Central memory CD8-positive, alpha-beta T cell (primary cell): ENCODE results near the gene CDKN3.
"Not testable (repeated sequence)": the region's sequence is repeated elsewhere in the genome, so short reads cannot be mapped to it uniquely, and the experiment has no call there.

Source experiments
- ATAC-seq: fragments of 150-1000 bp; cut with Tn5 transposase; replicated peaks from 2 replicates; pipeline ENCODE4 v1.10.0; 2022; ENCODE audit warnings: mild to moderate bottlenecking, moderate FRiP score, moderate number of reproducible peaks; ENCODE audit not compliant: poor library complexity, severe bottlenecking; ENCODE audit errors: extremely low read depth
- DNase-seq, 2 donors: peaks; one replicate each; pipeline ENCODE4 v3.0.0; 2021; ENCODE audit warnings: low spot score in 2 of 2
- H3K27ac Mint-ChIP-seq: one replicate; pipeline ENCODE4 v1.8.0; 2022; ENCODE audit warnings: low read depth, mild to moderate bottlenecking, moderate library complexity, mixed read lengths
- H3K27me3 Mint-ChIP-seq: one replicate; pipeline ENCODE4 v1.8.0; 2022; ENCODE audit warnings: mixed read lengths
- H3K36me3 Mint-ChIP-seq: one replicate; pipeline ENCODE4 v1.8.0; 2022; ENCODE audit warnings: mild to moderate bottlenecking, moderate library complexity, mixed read lengths; ENCODE audit not compliant: insufficient read depth
- H3K4me1 Mint-ChIP-seq: one replicate; pipeline ENCODE4 v1.8.0; 2022; ENCODE audit warnings: mixed read lengths
- H3K4me3 Mint-ChIP-seq: one replicate; pipeline ENCODE4 v1.8.0; 2022; ENCODE audit warnings: mild to moderate bottlenecking, moderate library complexity, mixed read lengths
- H3K9me3 Mint-ChIP-seq: one replicate; pipeline ENCODE4 v1.8.0; 2022; ENCODE audit warnings: mixed read lengths

The CDKN3 gene

DNA sequence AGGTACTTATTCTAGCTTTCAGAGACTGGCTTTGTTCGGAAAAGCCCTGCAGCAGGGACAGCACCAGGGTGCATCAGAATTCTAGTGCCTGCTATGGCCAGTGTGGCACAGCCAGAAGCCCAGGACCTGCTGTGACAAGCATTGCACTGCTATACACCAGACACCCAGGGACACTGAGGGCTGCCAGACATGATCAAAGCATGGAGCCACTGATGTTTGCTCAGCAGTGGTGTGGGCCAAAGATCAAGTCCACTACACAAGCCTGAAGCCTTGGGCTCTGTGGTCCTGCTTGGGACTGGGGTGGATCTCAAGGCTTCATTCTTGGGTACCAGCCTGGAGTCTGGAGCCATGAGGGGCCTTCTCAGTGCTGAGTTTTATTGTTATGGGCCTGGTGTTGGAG, 36.1 kb upstream of the CDKN3 start:
- Mint-ChIP-seq H3K27ac (no peak overlapping the region), H3K36me3 (no peaks in the 10 kb centered on the region), H3K4me1 (no peaks in the 10 kb centered on the region), H3K4me3 (no peak overlapping the region), H3K27me3 (peaks cover 65% of the 10 kb centered on the region), H3K9me3 (no peaks in the 10 kb centered on the region)
- ATAC-seq (no peak), DNase-seq (no peak)

DNA sequence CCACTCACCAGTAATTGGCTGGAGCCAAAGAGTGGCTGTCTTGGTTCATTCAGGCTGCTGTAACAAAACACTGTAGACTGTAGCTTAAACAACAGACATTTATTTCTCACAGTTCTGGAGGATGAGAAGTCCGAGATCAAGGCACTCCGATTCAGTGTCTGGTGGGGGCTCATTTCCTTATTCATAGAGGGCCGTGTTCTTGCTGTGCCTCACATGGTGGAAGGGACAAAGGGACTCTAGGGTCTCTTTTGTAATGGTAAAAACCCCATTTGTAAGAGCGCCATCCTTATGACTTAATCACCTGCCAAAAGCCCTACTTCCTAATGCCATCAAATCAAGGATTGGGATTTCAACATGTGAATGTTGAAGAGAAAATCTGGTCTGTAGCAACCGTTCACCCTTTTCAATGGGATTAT, 34.7 kb upstream of the CDKN3 start:
- Mint-ChIP-seq H3K27me3 (peaks cover 71% of the 10 kb centered on the region), H3K36me3 (no peaks in the 10 kb centered on the region), H3K4me3 (no peak overlapping the region), H3K27ac (no peak overlapping the region), H3K9me3 (no peaks in the 10 kb centered on the region), H3K4me1 (no peaks in the 10 kb centered on the region)
- no peak for ATAC-seq
- DNase-seq = no peak

DNA sequence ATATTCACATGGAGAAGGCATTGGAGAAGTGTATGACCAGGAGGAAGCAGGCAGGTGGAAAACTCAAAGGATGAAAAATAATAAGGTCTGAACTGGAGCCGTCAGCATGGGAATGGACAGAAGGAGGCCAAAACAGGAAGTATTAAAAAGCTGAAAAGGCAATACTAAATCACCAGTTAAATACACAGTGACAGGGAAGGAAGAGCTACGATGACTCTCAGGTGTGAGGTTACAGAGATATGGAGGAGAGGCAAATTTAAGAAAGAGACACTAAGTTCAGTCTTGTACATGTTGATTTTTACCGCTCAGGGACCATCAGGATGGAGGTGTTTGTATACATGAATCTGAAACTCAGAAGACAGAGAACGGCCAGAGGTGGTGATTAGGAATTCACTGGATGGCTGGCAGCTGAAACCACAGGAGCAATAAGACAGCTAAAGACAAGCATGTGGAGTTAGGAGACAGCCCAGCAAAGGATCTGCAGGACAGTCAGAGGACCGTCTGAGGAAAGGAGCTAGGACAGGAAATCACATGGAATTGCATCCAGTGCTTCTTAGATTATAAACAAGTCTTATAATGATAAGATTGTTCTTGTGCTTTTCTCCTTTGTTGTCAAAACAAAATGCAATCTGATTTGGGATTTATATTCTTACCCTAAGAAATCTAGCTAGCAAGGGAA, 33.9 kb upstream of the CDKN3 start:
- Mint-ChIP-seq H3K4me1 (no peaks in the 10 kb centered on the region), H3K4me3 (no peak overlapping the region), H3K27me3 (peaks cover 67% of the 10 kb centered on the region), H3K36me3 (no peaks in the 10 kb centered on the region), H3K27ac (no peak overlapping the region), H3K9me3 (no peaks in the 10 kb centered on the region)
- ATAC-seq (no peak), DNase-seq (no peak)

DNA sequence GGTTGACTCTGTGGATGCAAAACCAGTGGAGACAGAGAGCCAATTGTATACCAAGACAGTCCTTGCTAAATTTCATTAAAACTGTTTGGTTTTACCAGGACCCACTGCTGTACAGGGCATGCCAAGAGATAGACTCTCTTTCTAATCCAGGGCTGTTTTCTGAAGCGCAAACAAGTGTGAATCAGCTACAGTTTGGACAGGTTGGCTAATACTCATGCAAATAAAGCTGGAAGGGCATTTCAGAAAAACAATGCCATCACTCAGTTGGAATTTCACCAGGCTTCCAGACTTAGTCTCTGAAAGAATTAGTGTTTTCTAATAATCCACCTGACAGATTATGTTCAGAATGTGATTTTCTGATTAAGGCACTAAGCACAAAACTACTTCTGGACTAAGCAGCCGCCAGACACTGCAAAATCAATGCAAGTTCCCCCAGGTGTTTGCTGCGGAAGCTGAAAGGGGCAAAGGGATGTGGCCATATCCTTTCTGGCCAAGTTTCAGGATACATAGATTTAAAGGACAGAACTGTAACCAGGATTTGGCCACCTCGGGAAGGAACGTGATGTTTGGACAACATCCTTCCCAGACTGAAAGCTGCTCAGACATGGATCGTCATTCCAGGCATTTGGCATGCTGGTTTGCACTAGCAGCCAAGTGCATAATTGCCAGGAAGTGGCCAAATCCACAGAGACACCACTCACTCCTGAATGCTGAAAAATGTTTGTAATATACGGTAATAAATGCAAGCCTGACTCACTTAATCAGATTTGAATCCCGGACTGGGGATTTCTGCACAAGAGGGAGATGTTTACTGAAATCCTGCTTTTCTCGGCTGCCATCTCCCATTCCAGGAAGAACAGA, 32.0 kb upstream of the CDKN3 start:
- ATAC-seq (no peak), DNase-seq (no peak)
- no peaks in the 10 kb centered on the region for H3K9me3 Mint-ChIP-seq
- H3K4me1 Mint-ChIP-seq = no peaks in the 10 kb centered on the region
- no peak overlapping the region for H3K27ac Mint-ChIP-seq
- peaks cover 56% of the 10 kb centered on the region for H3K27me3 Mint-ChIP-seq
- no peaks in the 10 kb centered on the region for H3K36me3 Mint-ChIP-seq
- H3K4me3 Mint-ChIP-seq = no peak overlapping the region

DNA sequence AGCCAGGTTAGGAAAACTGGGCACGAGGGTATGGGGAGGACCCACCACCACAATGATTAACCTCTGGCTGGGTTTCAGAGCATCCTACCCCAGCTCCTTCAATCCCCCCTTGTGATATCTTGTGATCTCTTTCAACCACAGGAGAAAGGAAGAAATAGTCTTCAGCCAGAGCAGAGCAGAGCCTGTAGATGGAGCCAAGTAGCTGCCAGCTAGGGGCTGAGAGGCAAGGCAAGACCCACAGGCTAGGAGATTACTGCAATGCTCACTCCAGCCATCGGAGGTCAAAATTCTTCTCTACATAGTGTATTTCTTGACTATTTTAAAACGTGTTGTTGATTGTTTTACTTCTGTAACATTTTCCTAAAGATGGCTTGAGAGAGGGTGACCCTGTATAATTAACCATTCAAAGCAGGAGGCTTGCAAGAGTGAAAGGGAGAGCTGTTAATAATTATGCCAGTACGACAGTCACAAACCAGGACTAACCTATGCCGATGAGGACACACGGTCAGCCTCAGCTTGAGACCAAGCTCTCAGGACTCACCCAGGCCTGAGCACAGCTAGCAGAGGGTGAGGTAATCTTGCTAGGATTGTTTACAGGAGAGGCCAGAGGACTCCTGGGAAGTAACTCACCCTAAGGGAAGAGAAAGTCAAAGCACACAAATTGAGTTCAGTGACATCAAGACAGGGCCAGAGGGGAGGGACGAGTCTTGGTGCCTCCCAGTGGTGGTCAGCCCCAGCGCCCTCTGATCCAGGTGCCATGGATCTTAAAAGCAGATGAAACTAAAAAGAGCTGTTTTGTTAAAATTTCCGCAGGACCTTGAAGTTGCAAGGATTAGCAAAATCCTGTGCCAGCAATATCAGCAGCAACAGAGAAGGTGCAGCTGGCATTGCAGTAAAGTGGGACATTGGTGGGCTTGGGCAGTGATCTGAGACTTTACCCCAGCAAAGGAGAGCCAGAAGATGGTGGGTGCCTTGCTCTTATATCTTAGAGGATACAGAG, 29.8 kb upstream of the CDKN3 start:
- no peaks in the 10 kb centered on the region for H3K36me3 Mint-ChIP-seq
- H3K27me3 Mint-ChIP-seq = peaks cover 38% of the 10 kb centered on the region
- H3K9me3 Mint-ChIP-seq = no peaks in the 10 kb centered on the region
- peak; percentile 71 for ATAC-seq
- H3K4me3 Mint-ChIP-seq = no peak overlapping the region
- no peak for DNase-seq
- no peaks in the 10 kb centered on the region for H3K4me1 Mint-ChIP-seq
- no peak overlapping the region for H3K27ac Mint-ChIP-seq

DNA sequence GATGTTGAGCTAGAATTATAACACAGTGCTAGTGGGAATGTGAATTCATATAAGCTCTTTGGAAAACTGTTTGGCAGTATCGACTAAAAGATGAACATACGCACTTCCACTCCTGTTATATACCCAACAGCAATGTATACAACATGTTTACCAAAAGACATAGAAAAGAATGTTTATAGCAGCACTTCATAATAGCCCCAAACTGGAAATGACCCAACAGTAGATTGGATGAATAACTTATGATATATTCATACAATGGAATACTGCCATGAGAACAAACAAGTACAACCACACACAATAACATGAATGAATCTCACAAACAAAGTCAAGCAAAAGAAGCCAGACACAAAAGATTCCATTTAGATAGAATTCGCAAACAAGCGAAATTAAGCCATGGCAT, 28.5 kb upstream of the CDKN3 start:
- H3K36me3 Mint-ChIP-seq = no peaks in the 10 kb centered on the region
- no peak for DNase-seq
- ATAC-seq = no peak
- H3K9me3 Mint-ChIP-seq = no peaks in the 10 kb centered on the region
- no peak overlapping the region for H3K4me3 Mint-ChIP-seq
- H3K27ac Mint-ChIP-seq = no peak overlapping the region
- peaks cover 26% of the 10 kb centered on the region for H3K27me3 Mint-ChIP-seq
- no peaks in the 10 kb centered on the region for H3K4me1 Mint-ChIP-seq

DNA sequence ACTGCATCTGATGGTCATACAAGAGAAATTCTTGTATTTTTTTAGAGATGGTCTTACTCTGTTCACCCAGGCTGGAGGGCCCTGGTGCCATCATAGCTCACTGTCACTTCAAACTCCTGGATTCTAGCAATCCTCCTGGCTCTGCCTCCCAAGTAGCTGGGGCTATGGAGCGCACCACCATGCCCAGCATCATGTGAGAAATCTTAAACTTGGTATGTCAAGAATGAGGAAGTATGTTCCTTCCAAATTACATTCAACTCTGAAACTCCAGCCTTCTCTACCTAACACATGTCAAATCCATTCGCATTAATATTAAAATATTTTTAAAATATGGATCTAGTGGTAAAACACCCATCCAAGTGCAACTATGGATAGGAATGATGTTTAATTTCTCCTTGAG, 27.5 kb upstream of the CDKN3 start:
- no peak overlapping the region for H3K27ac Mint-ChIP-seq
- H3K4me3 Mint-ChIP-seq = no peak overlapping the region

DNA sequence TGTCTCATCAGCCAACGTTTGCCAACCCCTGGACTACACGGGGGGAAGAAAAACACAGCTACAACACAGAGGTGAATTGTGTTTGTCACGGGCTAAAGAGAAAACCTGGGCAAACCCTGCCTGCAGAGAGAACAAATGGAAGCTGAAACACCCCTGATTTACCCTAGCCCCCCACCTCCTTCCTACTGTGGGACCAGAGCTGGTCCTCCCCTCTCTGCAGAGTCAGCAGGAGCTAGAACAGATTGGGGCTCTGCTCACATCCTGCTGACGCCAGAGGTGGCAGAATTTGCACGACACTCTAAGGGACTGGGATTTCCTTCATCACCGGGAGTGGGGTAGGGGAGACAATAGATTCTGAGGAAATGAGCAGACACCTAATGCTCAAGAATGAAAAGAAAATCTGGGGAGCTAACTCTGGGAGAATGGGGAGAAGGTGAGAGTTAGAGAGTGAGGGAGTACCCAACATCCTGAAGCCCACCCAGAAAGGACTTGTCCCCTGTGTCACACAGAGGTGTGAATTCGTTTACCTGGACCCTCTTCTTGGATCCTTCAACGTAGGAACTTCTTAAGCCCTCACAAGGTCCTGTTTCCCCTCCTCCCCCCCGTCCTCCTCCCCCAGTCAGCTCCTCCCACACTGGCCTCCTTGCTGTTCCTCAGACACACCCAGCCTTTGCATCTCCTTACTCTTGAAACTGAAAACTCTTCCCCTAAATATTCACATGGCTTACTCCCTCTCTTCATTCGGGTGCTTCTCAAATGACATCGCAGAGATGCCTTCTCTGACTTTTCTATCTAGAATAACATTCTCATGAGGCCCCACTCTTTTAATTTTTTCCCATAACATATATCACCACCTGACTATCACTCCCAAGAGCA, 26.2 kb upstream of the CDKN3 start:
- no peak for DNase-seq
- no peaks in the 10 kb centered on the region for H3K36me3 Mint-ChIP-seq
- no peaks in the 10 kb centered on the region for H3K4me1 Mint-ChIP-seq
- H3K27ac Mint-ChIP-seq = no peak overlapping the region
- no peak for ATAC-seq
- peaks cover 27% of the 10 kb centered on the region for H3K27me3 Mint-ChIP-seq
- H3K4me3 Mint-ChIP-seq = no peak overlapping the region
- no peaks in the 10 kb centered on the region for H3K9me3 Mint-ChIP-seq

More for the DNA sequence above, 27.5 kb upstream of the CDKN3 start:
- H3K4me1 Mint-ChIP-seq = no peaks in the 10 kb centered on the region
- no peaks in the 10 kb centered on the region for H3K9me3 Mint-ChIP-seq
- H3K27me3 Mint-ChIP-seq = peaks cover 19% of the 10 kb centered on the region
- DNase-seq = no peak
- no peak for ATAC-seq
- no peaks in the 10 kb centered on the region for H3K36me3 Mint-ChIP-seq

DNA sequence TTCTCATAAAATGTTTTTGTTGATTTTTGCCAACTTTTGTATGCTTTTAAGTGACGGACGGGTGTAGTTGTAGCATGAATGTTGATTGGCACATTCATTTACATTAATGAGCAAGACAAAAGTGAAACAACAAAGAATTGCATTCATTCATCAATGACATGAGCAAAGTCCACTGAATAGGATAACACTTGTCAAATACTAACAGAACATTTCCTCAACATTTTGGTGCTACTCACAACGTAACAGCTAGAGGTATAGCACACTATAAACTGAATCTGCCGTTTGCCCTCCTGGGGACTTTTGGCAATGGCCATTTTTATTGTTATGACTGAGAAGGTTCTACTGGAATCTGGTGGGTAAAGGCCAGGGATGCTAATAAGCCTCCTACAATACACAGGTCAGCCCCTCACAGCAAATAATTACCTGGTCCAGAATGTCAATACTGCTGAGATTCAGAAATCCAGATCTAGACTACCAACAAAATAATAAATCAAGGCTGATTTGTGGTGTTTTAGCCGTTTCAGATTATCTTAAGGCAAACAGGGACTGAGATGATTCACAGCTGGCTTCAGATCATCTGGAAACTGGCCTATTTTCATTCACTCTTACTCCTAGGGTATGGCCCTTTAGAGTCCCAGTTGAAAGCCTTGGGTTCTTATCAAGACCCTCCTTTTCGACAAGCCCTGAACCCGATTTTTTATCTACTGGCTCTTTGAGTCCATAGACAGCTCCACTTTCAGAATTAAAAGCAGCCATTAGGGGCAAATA, 22.5 kb upstream of the CDKN3 start:
- H3K9me3 Mint-ChIP-seq = no peaks in the 10 kb centered on the region
- no peak for ATAC-seq
- DNase-seq = no peak
- peaks cover 26% of the 10 kb centered on the region for H3K27me3 Mint-ChIP-seq
- no peak overlapping the region for H3K4me3 Mint-ChIP-seq
- no peaks in the 10 kb centered on the region for H3K4me1 Mint-ChIP-seq
- H3K36me3 Mint-ChIP-seq = no peaks in the 10 kb centered on the region
- no peak overlapping the region for H3K27ac Mint-ChIP-seq

DNA sequence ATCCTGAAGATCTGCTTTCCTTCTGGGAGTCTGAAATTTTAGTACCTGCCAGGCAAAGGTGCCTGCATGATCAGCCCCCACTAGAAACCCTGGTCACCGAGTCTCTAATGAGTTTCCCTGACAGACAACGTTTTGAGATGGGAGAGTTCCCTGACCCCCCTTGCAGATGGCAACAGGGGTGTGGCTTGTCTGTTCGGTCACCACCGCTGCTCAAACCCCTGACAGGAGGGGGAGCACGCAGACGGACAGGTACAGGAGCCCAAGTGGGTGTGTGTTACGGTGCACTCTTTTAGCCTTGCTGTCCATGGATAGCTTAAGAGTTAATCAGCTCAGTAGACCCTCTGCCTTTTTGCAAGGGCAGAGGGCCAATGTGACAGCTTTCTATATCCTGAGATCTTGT, 19.3 kb upstream of the CDKN3 start:
- Mint-ChIP-seq H3K27me3 (peaks cover 41% of the 10 kb centered on the region), H3K4me1 (no peaks in the 10 kb centered on the region), H3K9me3 (no peaks in the 10 kb centered on the region), H3K36me3 (no peaks in the 10 kb centered on the region), H3K4me3 (no peak overlapping the region), H3K27ac (no peak overlapping the region)
- DNase-seq = no peak
- ATAC-seq = no peak

DNA sequence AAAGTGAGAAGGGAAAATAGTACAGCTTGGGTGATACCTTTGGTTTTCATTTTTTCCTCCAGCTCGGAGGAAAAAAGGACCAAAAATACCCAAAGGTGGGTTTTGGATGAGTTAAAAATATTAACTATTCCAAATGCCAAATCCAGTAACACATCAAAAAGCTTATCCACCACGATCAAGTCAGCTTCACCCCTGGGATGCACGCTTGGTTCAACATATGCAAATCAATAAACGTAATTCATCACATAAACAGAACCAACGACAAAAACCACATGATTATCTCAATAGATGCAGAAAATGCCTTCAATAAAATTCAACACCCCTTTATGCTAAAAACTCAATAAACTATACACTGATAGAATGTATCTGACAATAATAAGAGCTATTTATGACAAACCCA, 17.9 kb upstream of the CDKN3 start:
- H3K27ac Mint-ChIP-seq, H3K9me3 Mint-ChIP-seq, H3K36me3 Mint-ChIP-seq, H3K4me3 Mint-ChIP-seq, ATAC-seq, DNase-seq, H3K4me1 Mint-ChIP-seq: not testable (repeated sequence)
- peaks cover 41% of the 10 kb centered on the region for H3K27me3 Mint-ChIP-seq
